Measurements from ENCODE around the gene BICD1. TPM values are rescaled to one million over a fixed set of nuclear protein-coding genes. Genes with fewer than 3 reads are reported as not detected.

The BICD1 gene
- total and polyA plus RNA-seq, 7 donors: 0.60 to 16.0 (median 9.4) TPM

DNA sequence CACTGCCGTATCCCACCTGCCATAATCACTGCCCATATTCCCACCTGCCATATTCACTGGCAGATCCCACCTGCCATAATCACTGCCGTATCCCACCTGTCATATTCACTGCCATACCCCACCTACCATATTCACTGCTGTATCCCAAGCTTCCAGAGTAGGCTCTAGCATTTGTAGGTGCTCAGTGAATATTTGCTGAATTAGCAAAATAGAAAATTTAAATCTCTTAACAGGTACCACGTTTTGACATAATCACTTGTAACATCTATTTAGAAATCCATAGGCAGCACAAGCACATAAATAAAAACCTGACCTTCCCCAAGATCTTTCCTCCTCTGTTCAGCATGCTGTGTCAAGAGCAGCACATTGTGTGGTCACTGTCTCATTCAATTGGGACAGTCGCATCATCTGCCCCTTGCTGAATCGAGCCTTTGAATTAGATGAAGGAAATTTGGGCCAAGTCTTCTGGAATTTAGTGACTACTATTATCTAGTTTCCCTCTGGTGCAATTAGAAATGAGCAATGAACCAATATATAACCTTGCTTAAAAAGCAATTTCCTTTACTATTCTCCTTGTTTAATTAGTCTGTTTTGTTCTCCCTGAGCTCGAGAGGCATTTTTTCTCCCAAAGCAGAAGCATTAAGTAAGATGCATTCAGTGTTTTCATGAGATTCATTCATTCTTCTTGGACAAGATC lies 147.8 kb downstream of the BICD1 start:
- WGBS, 2 donors: 93 to 97% methylated on average over 6 of the region's 6 CpGs
- Histone ChIP-seq H3K9me3 (no peaks in the 10 kb centered on the region), H3K27me3 (no peaks in the 10 kb centered on the region), H3K4me1 (peaks cover 0 to 8% (median 5%) of the 10 kb centered on the region in 4 donors), H3K27ac (no peak overlapping the region), H3K36me3 (no peaks in the 10 kb centered on the region), H3K4me3 (no peak overlapping the region)
- DNase-seq: no peak
- TF ChIP-seq, protein P1, sequence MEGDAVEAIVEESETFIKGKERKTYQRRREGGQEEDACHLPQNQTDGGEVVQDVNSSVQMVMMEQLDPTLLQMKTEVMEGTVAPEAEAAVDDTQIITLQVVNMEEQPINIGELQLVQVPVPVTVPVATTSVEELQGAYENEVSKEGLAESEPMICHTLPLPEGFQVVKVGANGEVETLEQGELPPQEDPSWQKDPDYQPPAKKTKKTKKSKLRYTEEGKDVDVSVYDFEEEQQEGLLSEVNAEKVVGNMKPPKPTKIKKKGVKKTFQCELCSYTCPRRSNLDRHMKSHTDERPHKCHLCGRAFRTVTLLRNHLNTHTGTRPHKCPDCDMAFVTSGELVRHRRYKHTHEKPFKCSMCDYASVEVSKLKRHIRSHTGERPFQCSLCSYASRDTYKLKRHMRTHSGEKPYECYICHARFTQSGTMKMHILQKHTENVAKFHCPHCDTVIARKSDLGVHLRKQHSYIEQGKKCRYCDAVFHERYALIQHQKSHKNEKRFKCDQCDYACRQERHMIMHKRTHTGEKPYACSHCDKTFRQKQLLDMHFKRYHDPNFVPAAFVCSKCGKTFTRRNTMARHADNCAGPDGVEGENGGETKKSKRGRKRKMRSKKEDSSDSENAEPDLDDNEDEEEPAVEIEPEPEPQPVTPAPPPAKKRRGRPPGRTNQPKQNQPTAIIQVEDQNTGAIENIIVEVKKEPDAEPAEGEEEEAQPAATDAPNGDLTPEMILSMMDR (IDR thresholded peaks at IDR 0.05): no peak
- intact Hi-C loops (cut with DNase I): no loop called here

DNA sequence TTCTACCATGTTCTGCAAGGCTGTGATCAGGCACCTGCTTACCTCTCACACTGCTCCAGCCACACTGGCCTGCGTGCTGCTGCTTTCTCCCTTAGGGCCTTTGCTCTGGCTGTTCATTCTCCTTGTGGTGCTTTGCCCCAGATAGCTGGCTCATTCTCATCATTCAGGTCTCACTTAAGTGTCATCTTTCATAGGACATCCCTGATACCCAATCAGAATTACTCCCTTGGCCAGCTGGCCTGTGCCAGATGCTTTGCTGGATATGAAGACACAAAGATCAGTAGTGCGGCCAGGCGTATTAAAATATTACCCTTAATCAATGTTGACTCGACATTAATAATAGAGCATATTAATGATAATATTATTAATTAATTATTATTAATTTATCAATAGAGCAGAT lies 148.9 kb downstream of the BICD1 start:
- no peak for TF ChIP-seq EP300 (IDR thresholded peaks at IDR 0.05)
- TF ChIP-seq, protein P1 (IDR thresholded peaks at IDR 0.05): no peak
- no peak for TF ChIP-seq POLR2A (IDR thresholded peaks at IDR 0.05)
- TF ChIP-seq POLR2AphosphoS5 (IDR thresholded peaks at IDR 0.05): no peak
- WGBS, 2 donors: 90 to 97% methylated on average over 4 of the region's 4 CpGs
- H3K27me3 ChIP-seq: no peaks in the 10 kb centered on the region
- H3K4me3 ChIP-seq: no peak overlapping the region
- H3K9me3 ChIP-seq: no peaks in the 10 kb centered on the region
- no peak overlapping the region for H3K27ac ChIP-seq
- intact Hi-C loops (cut with DNase I): no loop called here
- no peaks in the 10 kb centered on the region for H3K36me3 ChIP-seq
- DNase-seq: no peak
- no peaks in the 10 kb centered on the region for H3K4me1 ChIP-seq

DNA sequence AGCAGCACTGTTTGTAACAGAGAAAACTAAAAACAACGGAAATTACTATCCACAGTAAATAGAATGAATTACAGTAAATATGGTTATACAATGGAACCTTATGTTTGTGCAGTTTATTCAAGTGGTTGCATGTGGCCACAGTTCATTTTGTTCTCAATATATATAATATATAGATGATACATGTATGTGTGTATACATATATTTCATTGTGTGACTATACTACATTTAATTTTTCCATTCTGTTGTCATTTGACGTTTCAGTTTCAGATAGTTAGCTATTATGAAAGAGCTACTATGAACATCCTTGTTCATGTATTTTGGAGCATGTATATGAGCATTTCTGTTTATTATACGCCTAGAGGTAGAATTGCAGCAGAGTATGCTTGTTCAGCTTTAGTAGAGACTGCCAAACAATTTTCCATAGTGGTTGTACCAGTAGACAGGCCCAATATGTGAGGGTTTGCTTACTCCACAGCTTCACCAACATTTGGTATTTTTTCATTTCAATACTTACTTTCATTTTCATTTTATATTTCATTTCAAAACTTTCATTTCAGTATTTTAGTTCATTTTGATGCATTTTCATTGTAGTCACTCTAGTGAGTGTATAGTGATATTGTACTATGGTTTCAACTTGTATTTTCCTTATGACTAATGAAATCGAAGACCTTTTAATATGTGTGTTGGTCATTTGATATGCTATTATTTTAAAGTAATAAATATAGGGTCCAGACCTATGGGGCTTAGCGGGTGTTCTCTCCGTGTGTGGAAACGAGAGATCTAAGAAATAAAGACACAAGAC lies 151.2 kb downstream of the BICD1 start:
- Histone ChIP-seq H3K9me3 (no peaks in the 10 kb centered on the region), H3K36me3 (no peaks in the 10 kb centered on the region), H3K27me3 (no peaks in the 10 kb centered on the region), H3K4me3 (no peak overlapping the region), H3K27ac (no peak overlapping the region), H3K4me1 (no peaks in the 10 kb centered on the region)
- 89 to 92% methylated on average over 7 of the region's 7 CpGs for WGBS, 2 donors
- TF ChIP-seq POLR2A (IDR thresholded peaks at IDR 0.05): no peak
- TF ChIP-seq, protein P1 (IDR thresholded peaks at IDR 0.05): no peak
- no peak for TF ChIP-seq POLR2AphosphoS5 (IDR thresholded peaks at IDR 0.05)
- TF ChIP-seq EP300 (IDR thresholded peaks at IDR 0.05): no peak
- intact Hi-C loops (cut with DNase I): no loop called here
- no peak for DNase-seq

DNA sequence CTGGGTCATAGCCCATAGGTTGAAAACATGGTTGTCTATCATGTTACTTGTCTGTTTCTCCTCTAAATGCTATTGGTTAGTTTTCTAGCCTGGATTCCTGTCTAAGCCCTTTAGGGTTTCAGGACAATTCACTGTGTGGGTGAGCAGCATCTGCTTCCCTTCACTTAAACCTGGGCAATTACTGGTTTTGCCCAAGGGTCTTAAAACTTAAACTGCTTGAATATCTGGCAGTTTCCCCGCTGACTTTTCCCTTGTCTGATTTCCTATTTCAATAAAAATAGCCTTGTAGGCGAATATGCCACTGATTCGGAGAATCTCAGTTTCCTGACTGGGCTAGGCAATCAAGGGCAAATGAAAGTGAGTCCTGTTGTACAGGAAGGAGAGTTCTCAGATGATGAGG lies 154.0 kb downstream of the BICD1 start:
- no peaks in the 10 kb centered on the region for H3K4me1 ChIP-seq
- H3K4me3 ChIP-seq: no peak overlapping the region
- intact Hi-C loops (cut with DNase I): no loop called here
- H3K36me3 ChIP-seq: no peaks in the 10 kb centered on the region
- H3K9me3 ChIP-seq: no peaks in the 10 kb centered on the region
- TF ChIP-seq, protein P1 (IDR thresholded peaks at IDR 0.05): no peak
- no peaks in the 10 kb centered on the region for H3K27me3 ChIP-seq
- DNase-seq: no peak
- H3K27ac ChIP-seq: no peak overlapping the region
- WGBS, 2 donors: 73 to 94% methylated on average over 3 of the region's 3 CpGs
